GM20000 (cell line): ENCODE results near the gene STIL.
"Not testable (repeated sequence)": the region's sequence is repeated elsewhere in the genome, so short reads cannot be mapped to it uniquely, and the experiment has no call there.

Experiments used
- DNase-seq: peaks from one replicate; pipeline ENCODE4 v3.0.0; 2012; ENCODE audit warnings: low spot score
- TF ChIP-seq, protein P1 (sequence below): IDR thresholded peaks from 2 replicates; pipeline ENCODE4 v1.5.1; 2012; ENCODE audit warnings: mild to moderate bottlenecking, control low read depth; ENCODE audit errors: extremely low read depth, missing control alignments

Gene STIL

DNA sequence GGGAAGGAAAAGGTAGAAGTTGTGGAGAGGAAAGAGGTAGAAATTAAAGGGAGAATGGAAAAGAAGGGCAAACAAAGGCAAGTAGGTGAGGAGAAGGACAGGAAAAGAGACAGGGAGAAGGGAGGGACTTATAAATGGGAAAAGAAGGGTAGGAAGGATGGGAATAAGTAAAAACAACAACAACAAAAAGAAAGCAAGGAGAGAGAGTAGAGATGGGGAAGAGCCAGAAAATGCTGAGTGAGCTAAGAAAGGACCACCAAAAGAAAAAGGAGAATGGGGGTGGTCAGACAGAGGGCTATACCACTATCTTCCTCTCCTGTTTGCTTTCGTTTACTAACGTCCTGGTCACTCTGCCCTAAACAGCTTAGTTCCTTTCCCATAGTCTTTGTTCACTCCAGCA, 17.9 kb upstream of the STIL start:
- TF ChIP-seq, protein P1, sequence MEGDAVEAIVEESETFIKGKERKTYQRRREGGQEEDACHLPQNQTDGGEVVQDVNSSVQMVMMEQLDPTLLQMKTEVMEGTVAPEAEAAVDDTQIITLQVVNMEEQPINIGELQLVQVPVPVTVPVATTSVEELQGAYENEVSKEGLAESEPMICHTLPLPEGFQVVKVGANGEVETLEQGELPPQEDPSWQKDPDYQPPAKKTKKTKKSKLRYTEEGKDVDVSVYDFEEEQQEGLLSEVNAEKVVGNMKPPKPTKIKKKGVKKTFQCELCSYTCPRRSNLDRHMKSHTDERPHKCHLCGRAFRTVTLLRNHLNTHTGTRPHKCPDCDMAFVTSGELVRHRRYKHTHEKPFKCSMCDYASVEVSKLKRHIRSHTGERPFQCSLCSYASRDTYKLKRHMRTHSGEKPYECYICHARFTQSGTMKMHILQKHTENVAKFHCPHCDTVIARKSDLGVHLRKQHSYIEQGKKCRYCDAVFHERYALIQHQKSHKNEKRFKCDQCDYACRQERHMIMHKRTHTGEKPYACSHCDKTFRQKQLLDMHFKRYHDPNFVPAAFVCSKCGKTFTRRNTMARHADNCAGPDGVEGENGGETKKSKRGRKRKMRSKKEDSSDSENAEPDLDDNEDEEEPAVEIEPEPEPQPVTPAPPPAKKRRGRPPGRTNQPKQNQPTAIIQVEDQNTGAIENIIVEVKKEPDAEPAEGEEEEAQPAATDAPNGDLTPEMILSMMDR: no peak
- DNase-seq: no peak

DNA sequence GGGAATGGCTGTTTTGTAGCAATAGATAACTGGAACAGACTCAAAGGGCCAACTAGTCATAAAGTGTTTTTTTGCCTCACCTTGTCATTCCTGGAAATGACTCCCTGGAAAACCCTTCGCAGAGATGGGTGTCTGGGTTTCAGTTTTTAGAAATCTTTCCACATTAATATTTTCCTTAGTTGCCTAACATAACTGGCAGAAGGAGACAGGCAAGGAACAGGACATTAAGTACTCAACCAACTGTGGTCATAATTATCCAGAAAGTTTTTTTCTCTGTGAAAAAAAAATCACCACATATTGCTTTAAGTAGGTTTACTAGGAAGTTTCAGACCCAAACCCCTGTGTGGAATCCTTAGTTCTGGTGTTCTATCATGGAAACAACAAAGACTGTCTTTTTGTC, 16.3 kb upstream of the STIL start:
- TF ChIP-seq, protein P1: no peak
- no peak for DNase-seq

DNA sequence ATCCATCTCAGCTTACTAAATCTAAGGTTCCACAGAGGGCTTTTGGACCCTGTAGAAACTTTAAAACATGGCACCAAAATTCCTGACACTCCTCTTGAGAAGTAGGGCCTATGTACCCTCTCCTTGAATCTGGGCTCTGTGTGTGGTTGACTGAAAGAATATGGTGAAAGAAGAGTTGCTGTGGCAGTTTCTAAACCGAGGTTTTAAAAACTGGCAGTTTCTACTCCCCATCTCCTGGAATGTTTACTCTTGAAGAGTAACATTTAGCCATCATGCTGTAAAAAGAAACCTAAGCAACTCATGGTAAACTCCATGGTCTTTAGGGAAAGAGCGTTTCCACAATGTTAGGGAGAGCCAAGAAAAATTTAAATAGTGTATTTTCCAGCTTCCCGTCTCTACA, 15.0 kb upstream of the STIL start:
- DNase-seq: no peak
- TF ChIP-seq, protein P1: no peak

DNA sequence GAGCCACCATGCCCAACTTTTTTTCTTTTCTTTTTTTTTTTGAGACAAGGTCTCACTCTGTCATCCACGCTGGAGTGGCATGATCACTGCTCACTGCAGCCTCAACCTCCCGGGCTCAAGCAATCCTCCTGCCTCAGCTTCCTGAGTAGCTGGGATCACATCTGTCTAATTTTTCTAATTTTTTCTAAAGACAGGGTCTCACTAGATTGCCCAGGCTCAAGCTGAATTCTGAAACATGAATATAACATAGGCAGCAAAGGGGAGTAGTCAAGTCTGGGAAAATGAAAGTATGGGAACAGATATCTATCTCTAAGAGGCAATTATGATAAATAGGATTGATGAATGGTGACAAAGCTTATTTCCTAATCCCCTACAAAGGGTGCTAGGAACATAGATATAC, 12.3 kb upstream of the STIL start:
- TF ChIP-seq, protein P1: no peak
- DNase-seq: no peak

DNA sequence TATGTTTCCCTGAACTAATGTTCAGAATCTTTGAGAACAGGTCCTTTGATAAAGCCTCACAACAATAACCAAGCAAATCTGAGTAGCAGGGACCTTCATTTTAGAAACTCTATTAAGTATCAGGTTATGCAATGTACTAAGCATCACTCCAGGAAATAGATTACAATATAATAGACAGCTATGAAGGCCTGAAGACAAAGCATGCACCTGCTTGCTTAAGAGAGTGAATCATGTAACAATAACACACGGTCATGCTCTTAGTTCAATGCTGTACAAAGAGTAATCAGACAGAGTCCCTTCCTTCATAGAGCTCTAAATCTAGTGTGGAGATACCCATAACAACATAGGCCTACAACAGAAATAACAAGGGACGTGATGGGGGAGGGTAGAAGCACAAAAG, 11.6 kb upstream of the STIL start:
- DNase-seq: no peak
- TF ChIP-seq, protein P1: no peak

DNA sequence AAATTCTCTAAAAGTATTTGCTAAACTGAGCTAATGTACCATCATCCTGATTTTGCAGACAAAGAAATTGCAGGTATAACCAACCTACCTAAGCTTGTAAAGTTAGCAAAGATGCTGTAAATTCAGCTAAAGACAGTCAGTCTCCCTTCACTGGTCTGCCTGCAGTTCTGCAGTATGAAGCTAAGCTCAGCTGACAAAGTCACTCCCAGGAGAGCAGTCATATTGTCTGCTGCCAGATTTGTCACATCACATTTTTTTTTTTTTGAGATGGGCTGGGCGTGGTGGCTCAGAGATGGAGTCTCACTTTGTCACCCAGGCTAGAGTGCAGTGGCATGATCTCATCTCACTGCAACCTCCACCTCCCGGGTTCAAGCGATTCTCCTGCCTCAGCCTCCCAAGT, 10.7 kb upstream of the STIL start:
- DNase-seq: no peak
- TF ChIP-seq, protein P1: no peak

DNA sequence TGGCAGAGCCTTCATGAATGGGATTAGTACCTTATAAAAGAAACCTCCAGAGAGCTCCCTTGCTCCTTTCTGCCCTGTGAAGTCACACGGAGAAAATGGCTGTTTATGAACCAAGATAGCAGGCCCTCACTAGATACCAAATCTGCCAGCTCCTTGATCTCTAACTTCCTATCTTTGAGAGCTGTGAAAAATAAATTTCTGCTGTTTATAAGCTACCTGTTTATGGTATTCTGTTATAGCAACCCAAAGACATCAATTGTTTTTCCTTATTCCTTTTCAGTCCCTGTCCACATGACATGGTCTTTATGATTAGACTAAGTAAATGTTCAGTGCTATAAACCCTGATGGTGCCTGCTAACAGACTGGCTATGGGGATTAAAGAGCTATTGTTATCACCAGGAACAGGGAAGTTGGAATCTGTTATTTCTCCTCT, 9.7 kb upstream of the STIL start:
- DNase-seq: no peak
- TF ChIP-seq, protein P1: no peak

DNA sequence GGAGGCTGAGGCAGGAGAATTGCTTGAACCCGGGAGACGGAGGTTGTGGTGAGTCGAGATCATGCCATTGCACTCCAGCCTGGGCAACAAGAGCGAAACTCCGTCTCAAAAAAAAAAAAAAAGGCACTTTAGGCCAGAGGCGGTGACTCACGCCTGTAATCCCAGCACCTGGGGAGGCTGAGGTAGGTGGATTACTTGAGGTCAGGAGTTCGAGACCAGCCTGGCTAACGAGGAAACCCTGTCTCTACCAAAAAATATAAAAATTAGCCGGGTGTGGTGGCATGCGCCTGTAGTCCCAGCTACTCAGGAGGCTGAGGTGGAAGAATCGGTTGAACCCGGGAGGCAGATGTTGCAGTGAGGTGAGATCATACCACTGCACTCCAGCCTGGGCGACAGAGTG, 6.0 kb upstream of the STIL start:
- not testable (repeated sequence) for DNase-seq
